NCI-H187 (cell line): ENCODE results near the gene ARR3.
"Not testable (repeated sequence)": the region's sequence is repeated elsewhere in the genome, so short reads cannot be mapped to it uniquely, and the experiment has no call there.

Source experiments
- DNase-seq, 2 experiments: peaks; one replicate each; lab custom pipeline; 2025; lab: John Stamatoyannopoulos, UW

The ARR3 gene

DNA sequence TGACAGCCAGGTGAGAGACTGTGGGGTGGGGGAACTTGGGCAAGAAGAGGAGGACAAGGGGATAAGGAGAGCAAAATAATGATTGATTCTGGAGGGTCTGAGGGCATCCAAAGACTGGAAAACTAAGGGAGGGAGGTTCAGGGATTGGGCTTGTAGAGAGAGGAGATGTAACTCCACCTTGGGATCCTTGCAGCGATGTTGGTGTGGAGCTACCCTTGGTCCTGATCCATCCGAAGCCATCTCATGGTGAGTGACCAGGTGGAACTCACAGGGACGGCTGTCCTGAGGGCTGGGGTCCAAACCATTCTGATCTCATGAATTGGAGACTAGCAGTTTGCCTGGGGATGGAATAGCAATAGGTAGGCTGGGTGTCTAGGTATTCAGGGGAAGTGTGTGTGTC, 12.4 kb downstream of the ARR3 start:
- DNase-seq = no peak

DNA sequence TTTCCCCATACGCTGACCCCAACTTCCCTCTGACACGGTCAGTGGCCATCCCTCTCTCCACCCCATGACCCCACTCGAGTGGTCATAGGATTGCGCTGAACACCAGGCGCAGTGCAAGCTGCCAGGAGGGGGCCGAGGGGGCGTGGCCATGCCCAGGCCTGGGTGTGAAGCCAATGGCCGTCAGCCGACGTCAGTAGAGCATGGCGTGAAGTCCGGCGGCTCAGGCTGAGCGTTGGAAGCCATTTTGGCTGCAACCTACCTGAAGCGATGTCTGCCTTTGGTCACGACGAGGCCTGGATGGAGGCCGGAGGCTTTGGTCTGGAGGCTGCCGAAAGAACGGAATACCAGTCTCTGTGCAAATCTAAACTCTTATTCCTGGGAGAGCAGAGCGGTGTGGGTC, 13.8 kb downstream of the ARR3 start, which contains the start of gene RAB41:
Gene RAB41, plus strand, starts transcription at position 222 of the 400 bp plus-strand sequence. Its CDS starts 46 bp downstream, at position 268.
- DNase-seq = no peak

DNA sequence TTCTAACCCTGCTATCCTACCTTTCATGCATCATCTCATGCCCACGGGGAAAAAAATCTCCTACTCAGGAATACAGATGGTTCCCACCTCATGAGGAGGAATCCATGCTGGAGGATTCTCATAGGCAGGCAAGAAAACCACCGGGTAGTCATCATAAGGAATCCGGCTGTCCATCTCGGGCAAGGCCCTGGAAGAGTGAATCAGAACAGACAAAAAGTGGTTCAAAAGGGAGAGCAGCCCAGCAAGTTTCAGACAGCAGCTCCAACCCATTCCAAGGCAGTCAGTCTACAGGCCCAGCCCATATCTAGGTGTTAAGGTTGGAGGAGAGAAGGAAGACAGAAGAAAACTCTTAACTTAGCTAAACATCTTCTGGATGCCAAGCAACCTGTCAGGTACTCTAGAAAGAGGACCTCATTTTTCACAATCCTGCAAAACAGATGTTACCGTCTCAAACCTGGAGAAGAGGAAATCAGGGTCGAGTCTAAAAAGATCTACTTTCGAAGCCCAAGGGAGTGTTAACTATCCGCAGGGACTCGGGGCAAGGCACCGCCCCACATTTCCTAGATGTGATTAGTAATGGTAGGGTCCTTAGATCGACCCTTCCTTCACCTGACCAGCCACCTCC, 21.1 kb downstream of the ARR3 start:
- DNase-seq = no peak

DNA sequence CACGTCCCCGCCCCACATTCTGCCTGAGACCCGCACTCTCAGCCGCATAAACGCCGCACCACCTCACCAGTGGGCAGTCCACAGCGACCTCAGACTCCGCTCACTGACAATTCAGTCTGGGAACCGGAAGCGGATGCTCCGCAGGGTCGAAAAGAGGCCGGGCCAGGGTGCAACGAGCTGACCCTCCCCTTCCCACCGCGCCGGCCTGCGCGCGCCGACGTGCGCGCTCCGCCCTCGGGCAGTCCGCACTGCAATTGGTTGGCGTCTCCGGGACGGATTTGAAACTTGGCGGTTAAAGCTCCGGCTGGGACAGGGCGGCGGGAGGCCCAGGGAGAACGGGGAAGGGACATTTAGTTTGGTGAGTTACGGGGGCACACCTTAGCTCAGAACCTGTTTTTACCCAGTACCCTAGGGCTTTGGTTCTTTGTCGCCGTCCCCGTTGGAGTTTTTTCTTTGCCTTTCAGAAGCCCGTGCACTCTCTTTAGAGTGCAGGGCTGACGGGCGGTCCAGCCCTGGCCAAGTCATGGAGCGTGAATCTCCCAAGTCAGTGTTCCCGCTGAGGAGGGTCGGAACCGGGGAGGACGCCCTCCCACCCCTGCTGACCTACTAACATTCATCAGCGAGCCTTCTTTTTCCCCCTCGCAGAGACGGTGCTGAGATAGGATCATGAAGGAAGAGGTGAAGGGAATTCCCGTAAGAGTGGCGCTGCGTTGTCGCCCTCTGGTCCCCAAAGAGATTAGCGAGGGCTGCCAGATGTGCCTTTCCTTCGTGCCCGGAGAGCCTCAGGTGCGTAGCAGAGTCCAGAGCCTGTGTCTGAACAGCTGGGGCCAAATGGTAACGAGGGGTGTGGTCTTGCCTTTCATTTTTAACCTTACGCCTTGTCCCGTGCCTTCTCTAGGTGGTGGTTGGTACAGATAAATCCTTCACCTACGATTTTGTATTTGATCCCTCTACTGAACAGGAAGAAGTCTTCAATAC, 21.9 kb downstream of the ARR3 start, which contains the start of the genes KIF4A and PDZD11:
Gene KIF4A, plus strand, starts transcription at position 312 of the 978 bp plus-strand sequence. Its CDS starts 355 bp downstream, at position 667.
Gene PDZD11, minus strand, starts transcription at position 135 of the 978 bp plus-strand sequence. CDS start 586 bp downstream, outside the sequence.
- DNase-seq = peak; percentile 21 to 43

DNA sequence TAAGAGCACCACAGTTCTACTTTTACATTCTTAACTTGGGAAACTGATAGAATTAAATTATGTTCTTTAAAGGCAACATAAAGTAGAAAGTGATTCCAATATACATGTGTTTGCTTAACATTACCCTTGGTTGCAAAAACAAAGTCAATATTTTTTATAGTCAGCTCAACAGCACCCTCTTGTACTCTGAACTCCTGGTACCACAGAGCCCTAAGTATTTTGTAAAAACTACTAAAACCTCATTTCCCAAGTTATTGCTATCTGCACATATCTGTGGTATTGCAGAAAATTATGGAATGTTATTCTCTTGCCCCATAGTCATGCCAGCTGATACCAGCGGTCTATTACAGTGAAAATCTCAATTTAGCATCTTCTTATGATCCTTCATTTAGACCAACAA, 24.7 kb downstream of the ARR3 start:
- no peak for DNase-seq

DNA sequence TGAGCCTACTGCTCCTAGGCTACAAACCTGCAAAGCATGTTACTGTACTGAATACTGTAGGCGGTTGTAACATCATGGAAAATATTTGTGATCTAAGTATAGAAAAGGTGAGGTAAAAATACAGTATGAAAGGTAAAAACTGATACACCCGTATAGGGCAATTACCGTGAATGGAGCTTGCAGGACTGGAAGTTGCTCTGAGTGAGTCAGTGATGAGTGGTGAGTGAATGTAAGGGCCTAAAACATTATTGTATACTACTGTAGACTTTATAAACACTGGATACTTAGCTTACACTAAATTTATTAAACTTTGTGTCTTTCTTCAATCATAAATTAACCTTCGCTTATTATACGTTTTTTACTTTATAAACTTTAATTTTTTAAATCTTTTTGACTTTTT, 25.5 kb downstream of the ARR3 start:
- DNase-seq = no peak

DNA sequence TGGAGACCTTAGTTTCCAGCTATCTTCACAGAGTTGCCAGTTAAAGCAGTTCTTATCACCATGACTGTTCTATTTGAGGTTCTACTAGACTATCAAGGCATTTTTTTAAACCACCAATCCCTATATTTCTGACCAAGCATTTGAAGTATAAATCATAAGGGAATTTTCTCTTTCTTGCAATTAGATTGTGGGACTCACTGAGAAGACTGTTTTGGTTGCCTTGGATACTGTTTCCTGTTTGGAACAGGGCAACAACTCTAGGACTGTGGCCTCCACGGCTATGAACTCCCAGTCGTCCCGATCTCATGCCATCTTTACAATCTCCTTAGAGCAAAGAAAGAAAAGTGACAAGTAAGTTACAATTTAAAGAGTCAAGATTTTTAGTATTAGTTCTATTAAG, 33.6 kb downstream of the ARR3 start:
- DNase-seq = no peak

DNA sequence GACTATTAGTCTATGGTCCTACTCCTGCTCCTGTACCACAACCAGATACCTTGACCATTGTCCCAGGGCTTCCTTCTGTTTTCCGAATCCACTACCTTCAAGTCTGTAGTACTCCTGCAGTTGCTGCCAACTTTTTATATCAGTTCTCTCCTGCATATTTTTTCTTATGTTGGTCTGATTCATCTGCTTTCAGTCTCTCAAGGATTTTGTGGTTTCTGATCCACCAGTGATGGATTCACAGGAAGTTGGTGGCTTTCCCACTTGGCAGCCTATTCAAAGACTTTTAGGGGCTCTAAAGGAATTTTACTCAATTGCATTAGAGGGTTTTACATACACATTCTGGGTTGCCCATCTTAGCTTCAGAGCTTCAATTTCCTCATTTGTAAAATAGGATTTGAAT, 45.4 kb downstream of the ARR3 start:
- no peak for DNase-seq

DNA sequence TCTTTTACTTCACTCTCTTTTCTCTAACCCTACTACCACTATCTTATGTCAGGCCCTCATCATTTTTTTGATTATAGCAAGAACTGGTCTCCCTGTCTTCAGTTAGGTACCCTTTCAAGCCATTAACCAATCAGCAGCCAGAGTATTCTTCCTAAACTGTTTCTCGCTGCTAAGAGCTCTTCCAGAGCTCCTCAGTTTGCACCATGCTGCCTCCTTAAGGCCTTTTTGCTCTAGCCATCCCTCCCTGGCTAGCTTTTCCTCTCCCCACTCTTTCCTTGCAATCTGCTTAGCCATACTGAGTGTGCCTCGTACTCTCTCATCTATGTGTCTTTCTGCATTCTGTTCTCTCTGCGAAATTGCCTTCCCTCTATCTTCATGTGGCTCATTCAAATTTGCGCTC, 54.6 kb downstream of the ARR3 start:
- DNase-seq = no peak

DNA sequence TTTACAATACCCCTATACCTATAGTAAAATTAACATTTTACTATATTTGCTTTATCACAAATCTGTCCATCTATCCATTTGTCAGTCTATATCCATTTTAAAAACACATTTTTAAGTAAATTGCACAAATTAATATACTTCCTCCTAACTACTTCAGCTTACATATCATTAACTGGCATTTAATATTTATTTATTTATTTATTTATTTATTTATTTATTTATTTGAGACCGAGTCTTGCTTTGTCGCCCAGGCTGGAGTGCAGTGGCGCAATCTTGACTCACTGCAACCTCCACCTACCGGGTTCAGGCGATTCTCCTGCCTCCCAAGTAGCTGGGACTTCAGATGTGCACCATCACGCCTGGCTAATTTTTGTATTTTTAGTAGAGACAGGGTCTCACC, 55.5 kb downstream of the ARR3 start:
- not testable (repeated sequence) for DNase-seq

DNA sequence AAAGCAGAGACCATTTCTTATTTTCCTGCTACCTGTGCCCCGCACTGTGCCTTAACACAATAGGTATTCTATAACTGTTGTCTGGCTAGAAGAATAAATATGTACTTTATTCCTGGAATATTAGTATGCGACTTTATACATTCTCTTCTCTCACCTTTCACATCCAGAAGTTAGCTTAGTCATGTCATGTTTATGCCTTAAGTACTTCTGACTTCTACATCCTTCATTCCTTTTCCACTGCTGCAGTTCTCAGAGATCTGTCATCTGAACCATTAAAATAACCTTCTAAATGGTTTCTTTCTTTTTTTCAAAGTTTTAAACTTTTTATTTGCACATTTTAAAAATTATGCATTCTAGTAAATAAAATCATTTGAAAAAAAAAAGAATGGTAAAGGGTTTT, 56.2 kb downstream of the ARR3 start:
- no peak for DNase-seq

DNA sequence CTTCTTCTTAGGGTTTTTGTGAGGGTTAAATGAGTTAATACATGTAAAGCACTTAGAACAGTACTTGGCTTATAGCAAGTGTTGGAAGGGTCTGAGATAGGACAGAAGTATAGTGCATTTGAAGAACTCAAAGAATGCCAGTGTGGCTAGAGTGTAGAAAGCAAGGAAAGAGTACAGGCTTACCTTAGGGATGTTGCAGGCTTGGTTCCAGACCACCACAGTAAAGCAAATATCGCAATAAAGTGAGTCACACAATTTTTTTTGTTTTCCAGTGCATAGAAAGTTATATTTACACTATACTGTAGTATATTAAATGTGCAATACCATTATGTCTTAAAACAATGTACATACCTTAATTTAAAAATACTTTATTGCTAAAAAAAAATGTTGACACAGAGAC, 63.0 kb downstream of the ARR3 start:
- DNase-seq = no peak
